HCT116 (cell line): ENCODE results near the gene NAA15. TPM values are rescaled to one million over a fixed set of nuclear protein-coding genes. Genes with fewer than 3 reads are reported as not detected.
A peak's percentile ranks its signal among the peaks of the same experiment; 100 is the strongest.

Source experiments
- ATAC-seq: fragments of 200-7000 bp; cut with Tn5 transposase; 2 replicates; pipeline ENCODE4 v1.9.1; 2020; ENCODE audit warnings: mild to moderate bottlenecking, moderate library complexity
- BruUV-seq: library from RNA; stranded (reverse); fragments of 400-500 nt; replicated peaks from 2 replicates; lab custom pipeline; 2021; lab: Mats Ljungman, UMichigan
- CTCF ChIA-PET: fragments of 300-600 bp; sonication (Branson Sonifier 250); formaldehyde crosslinking; loops from one replicate; lab custom pipeline; 2021; ENCODE audit warnings: antibody characterized with exemption; lab: Charles Lee
- POLR2A ChIA-PET: fragments of 300-600, 350-600 bp; sonication (Branson Sonifier 250); formaldehyde crosslinking; loops from one replicate; lab custom pipeline; 2021; ENCODE audit warnings: antibody characterized with exemption; lab: Charles Lee
- RAD21 ChIA-PET, 2 experiments: fragments of 300-600 bp; sonication (Branson Sonifier 250); formaldehyde crosslinking; loops; one replicate each; lab custom pipeline; 2023; ENCODE audit warnings: low total read pairs in 2 of 2; ENCODE audit not compliant: uncharacterized antibody in 2 of 2, unreplicated experiment in 2 of 2, low non-redundant PET in 1 of 2; lab: Charles Lee
- DNase-seq: peaks from one replicate; pipeline ENCODE4 v3.0.0-alpha.2; 2010; ENCODE audit warnings: low read depth, low spot score
- H2AFZ ChIP-seq: fragments of 200-600 bp; shearing (Covaris generic), sonication (generic); 2 replicates; pipeline ENCODE4 v1.6.1; 2017; ENCODE audit warnings: low read depth, mixed run types, mixed read lengths, antibody characterized with exemption, low read length; ENCODE audit not compliant: poor library complexity, severe bottlenecking
- H3K27ac ChIP-seq: 2 replicates; pipeline ENCODE4 v1.5.1; 2012; ENCODE audit warnings: low read depth, low read length
- H3K27me3 ChIP-seq: fragments of 200-600 bp; sonication (generic); 2 replicates; pipeline ENCODE4 v1.6.1; 2016; ENCODE audit warnings: mixed run types, low read length, mixed read lengths; ENCODE audit not compliant: insufficient read depth
- H3K36me3 ChIP-seq, 2 experiments: fragments of 200-500 bp in 1 of 2; fragments of 200-600 bp in 1 of 2; sonication (Bioruptor generic) in 1 of 2; sonication (generic) in 1 of 2; 2 replicates each; pipeline versions ENCODE4 v1.5.1 to v1.6.1; 2014 to 2016; ENCODE audit warnings: low read length in 2 of 2, inconsistent platforms in 1 of 2, mixed read lengths in 1 of 2, mixed run types in 1 of 2; ENCODE audit not compliant: insufficient read depth in 2 of 2, control insufficient read depth in 1 of 2
- H3K4me1 ChIP-seq, 2 experiments: fragments of 200-600 bp in 1 of 2; sonication (generic) in 1 of 2; 2 replicates each; pipeline versions ENCODE4 v1.5.1 to v1.6.1; 2012 to 2017; ENCODE audit warnings: low read length in 2 of 2, inconsistent platforms in 1 of 2, mild to moderate bottlenecking in 1 of 2, mixed read lengths in 1 of 2, mixed run types in 1 of 2, moderate library complexity in 1 of 2; ENCODE audit not compliant: insufficient read depth in 2 of 2, control insufficient read depth in 1 of 2
- H3K4me2 ChIP-seq: fragments of 200-600 bp; sonication (generic); 2 replicates; pipeline ENCODE4 v1.6.1; 2017; ENCODE audit warnings: mixed run types, low read length, mixed read lengths
- H3K4me3 ChIP-seq, 2 experiments: fragments of 200-600 bp in 1 of 2; sonication (generic) in 1 of 2; replicated peaks in 1 of 2; 2 replicates each; pipeline ENCODE4 v1.5.1; 2011 to 2016; ENCODE audit warnings: low read length in 2 of 2, control low read depth in 1 of 2, low read depth in 1 of 2, mild to moderate bottlenecking in 1 of 2, mixed read lengths in 1 of 2, mixed run types in 1 of 2
- H3K79me2 ChIP-seq: fragments of 200-600 bp; sonication (generic); 2 replicates; pipeline ENCODE4 v1.6.1; 2017; ENCODE audit warnings: mild to moderate bottlenecking, mixed run types, low read length, moderate library complexity, mixed read lengths; ENCODE audit not compliant: insufficient read depth
- H3K9ac ChIP-seq: fragments of 200-600 bp; sonication (generic); 2 replicates; pipeline ENCODE4 v1.6.1; 2016; ENCODE audit warnings: low read length, mixed read lengths
- H3K9me2 ChIP-seq: fragments of 200-600 bp; sonication (generic), shearing (Covaris generic); 2 replicates; pipeline ENCODE4 v1.6.1; 2017; ENCODE audit warnings: mixed run types, mild to moderate bottlenecking, moderate library complexity; ENCODE audit not compliant: insufficient read depth
- H3K9me3 ChIP-seq, 2 experiments: fragments of 200-500 bp in 1 of 2; fragments of 200-600 bp in 1 of 2; sonication (Bioruptor generic) in 1 of 2; sonication (generic) in 1 of 2; 2 replicates each; pipeline ENCODE4 v1.6.1; 2014 to 2017; ENCODE audit warnings: low read length in 2 of 2, mixed read lengths in 2 of 2, inconsistent platforms in 1 of 2, low read depth in 1 of 2, mild to moderate bottlenecking in 1 of 2, mixed run types in 1 of 2, moderate library complexity in 1 of 2; ENCODE audit not compliant: control insufficient read depth in 1 of 2, insufficient read depth in 1 of 2
- H4K20me1 ChIP-seq: fragments of 200-600 bp; sonication (generic), shearing (Covaris generic); 2 replicates; pipeline ENCODE4 v1.6.1; 2017; ENCODE audit warnings: mixed run types, mild to moderate bottlenecking, moderate library complexity; ENCODE audit not compliant: insufficient read depth
- ELF1 ChIP-seq: IDR thresholded peaks from 2 replicates; pipeline ENCODE4 v1.6.1; 2012; ENCODE audit warnings: low read depth, borderline replicate concordance
- POLR2A ChIP-seq: IDR thresholded peaks from 2 replicates; pipeline ENCODE4 v1.7.0; 2011; ENCODE audit warnings: borderline replicate concordance; ENCODE audit not compliant: insufficient read depth, insufficient read length; ENCODE audit errors: extremely low read depth
- POLR2AphosphoS5 ChIP-seq: IDR thresholded peaks from 2 replicates; pipeline ENCODE4 v1.6.1; 2011; ENCODE audit warnings: mild to moderate bottlenecking, low read depth, low read length, moderate library complexity
- RAD21 ChIP-seq: IDR thresholded peaks from 2 replicates; pipeline ENCODE4 v1.6.1; 2012; ENCODE audit warnings: low read depth, mild to moderate bottlenecking
- TCF7L2 ChIP-seq: IDR thresholded peaks from 2 replicates; pipeline ENCODE4 v1.7.0; 2011; ENCODE audit warnings: borderline replicate concordance, inconsistent platforms; ENCODE audit not compliant: insufficient read depth, insufficient read length; ENCODE audit errors: extremely low read depth
- YY1 ChIP-seq: IDR thresholded peaks from 2 replicates; pipeline ENCODE4 v1.6.1; 2011; ENCODE audit warnings: low read length, low read depth, moderate library complexity, mild to moderate bottlenecking; ENCODE audit not compliant: insufficient replicate concordance; ENCODE audit errors: extremely low read depth
- ZFX ChIP-seq: fragments of 450-650 bp; IDR thresholded peaks from 2 replicates; pipeline ENCODE4 v1.6.1; 2017
- intact Hi-C: fragments of 100-400 bp; cut with micrococcal nuclease; formaldehyde crosslinking; loops from 2 replicates; pipeline ENCODE4 v1.10.0; 2022
- total RNA-seq: library from RNA; stranded (reverse); gene quantifications from one replicate; pipeline ENCODE4 v1.2.1, GENCODE V29; 2021; ENCODE audit not compliant: unreplicated experiment
- TF ChIP-seq, protein P1 (sequence below), 3 experiments: fragments of 200-600 bp in 1 of 3; sonication (generic) in 1 of 3; IDR thresholded peaks in 2 of 3; conservative IDR thresholded peaks in 1 of 3; 2 replicates each; pipeline ENCODE4 v1.5.1; 2012 to 2017; ENCODE audit warnings: low read depth in 2 of 3, low read length in 2 of 3, antibody characterized with exemption in 1 of 3, borderline replicate concordance in 1 of 3, control low read depth in 1 of 3, mild to moderate bottlenecking in 1 of 3, mixed read lengths in 1 of 3, mixed run types in 1 of 3, moderate library complexity in 1 of 3; ENCODE audit not compliant: insufficient read depth in 1 of 3
- TF ChIP-seq, protein P2 (sequence below): IDR thresholded peaks from 2 replicates; pipeline ENCODE4 v1.6.1; 2011; ENCODE audit warnings: mild to moderate bottlenecking, low read length, moderate library complexity; ENCODE audit not compliant: insufficient replicate concordance; ENCODE audit errors: extremely low read depth

Gene NAA15
- total RNA-seq, 1 experiment from 2014 or later = 79.7 TPM

GRCh38 chr4:139286186-139286698 lies 15.1 kb upstream of the NAA15 start (continued):
- no peak for TF ChIP-seq POLR2AphosphoS5

DNA sequence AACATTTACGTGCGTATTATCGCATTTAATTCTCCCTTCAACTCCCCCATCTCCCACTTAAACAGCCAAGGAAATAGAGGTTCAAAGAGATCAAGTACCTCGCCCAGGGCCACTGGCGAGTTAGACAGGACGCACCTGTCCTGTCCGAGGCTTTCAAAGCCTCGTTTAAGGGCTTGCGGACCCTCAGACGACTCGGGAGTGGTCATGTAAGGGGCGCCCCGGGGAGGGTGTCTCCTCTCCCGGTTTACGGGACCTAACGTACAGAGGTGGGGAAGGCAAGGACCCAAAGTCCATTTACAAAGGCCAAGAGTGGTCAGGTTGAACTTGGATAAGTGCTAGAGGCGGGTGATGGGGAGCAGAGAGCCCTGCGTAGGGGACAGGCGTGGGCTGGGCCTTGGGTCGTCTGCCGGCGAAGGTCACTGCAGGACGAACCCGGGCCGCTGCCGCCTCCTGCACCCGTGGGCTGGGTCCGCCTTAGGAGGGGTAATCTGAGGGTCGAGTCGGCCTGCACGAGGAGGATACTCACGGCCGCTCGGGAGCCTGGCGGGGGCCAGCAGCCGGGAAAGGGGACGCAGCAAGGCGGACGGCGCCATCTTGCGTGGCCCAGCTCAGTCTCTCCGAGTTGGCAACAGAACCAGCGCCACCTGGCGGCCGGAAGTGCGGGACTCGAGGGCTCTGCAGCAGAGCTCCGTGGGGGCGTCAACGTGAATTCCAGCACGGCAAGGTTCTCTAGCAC lies 5.9 kb upstream of the NAA15 start:
- Histone ChIP-seq H3K79me2 (peaks cover 36% of the 10 kb centered on the region), H3K4me2 (peak overlapping the region; percentile 94), H3K9ac (peak overlapping the region; percentile 97), H3K36me3 (peaks cover 13 to 21% of the 10 kb centered on the region in 2 experiments), H3K27me3 (no peaks in the 10 kb centered on the region), H3K4me1 (peaks cover 13 to 28% of the 10 kb centered on the region in 2 experiments), H3K9me2 (no peaks in the 10 kb centered on the region), H3K9me3 (no peaks in the 10 kb centered on the region), H2AFZ (no peak overlapping the region), H3K27ac (peak overlapping the region; percentile 71), H3K4me3 (peak overlapping the region; percentile 89 to 99), H4K20me1 (no peaks in the 10 kb centered on the region)
- ChIA-PET POLR2A (interaction anchor here (0.6 to 1.0 kb wide), 2 partner anchors 67 to 106 kb away, joined by 3 to 4 read pairs; no protein-coding TSS in a partner anchor), CTCF (interaction anchor here (0.7 to 1.7 kb wide), 11 partner anchors 13 to 265 kb away, joined by 3 to 13 read pairs (median 3); no protein-coding TSS in a partner anchor), RAD21 (interaction anchor here (0.7 to 1.3 kb wide), 4 partner anchors 68 to 265 kb away, joined by 3 to 5 read pairs (median 4); no protein-coding TSS in a partner anchor)
- TSS peak; percentile 92 for BruUV-seq
- peak; percentile 95 for ATAC-seq
- DNase-seq = peak; percentile 82
- TF ChIP-seq, protein P1, sequence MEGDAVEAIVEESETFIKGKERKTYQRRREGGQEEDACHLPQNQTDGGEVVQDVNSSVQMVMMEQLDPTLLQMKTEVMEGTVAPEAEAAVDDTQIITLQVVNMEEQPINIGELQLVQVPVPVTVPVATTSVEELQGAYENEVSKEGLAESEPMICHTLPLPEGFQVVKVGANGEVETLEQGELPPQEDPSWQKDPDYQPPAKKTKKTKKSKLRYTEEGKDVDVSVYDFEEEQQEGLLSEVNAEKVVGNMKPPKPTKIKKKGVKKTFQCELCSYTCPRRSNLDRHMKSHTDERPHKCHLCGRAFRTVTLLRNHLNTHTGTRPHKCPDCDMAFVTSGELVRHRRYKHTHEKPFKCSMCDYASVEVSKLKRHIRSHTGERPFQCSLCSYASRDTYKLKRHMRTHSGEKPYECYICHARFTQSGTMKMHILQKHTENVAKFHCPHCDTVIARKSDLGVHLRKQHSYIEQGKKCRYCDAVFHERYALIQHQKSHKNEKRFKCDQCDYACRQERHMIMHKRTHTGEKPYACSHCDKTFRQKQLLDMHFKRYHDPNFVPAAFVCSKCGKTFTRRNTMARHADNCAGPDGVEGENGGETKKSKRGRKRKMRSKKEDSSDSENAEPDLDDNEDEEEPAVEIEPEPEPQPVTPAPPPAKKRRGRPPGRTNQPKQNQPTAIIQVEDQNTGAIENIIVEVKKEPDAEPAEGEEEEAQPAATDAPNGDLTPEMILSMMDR (IDR thresholded peaks at IDR 0.05 in 2 of 3, conservative IDR thresholded peaks at IDR 0.05 in 1 of 3; ENCODE audit: borderline replicate concordance in 1 of 3, insufficient read depth in 1 of 3, low read depth in 2 of 3, low read length in 2 of 3) = peak in 2 of 3 experiments; percentile 82 to 91; a peak in 4 of 6 replicates
- TF ChIP-seq YY1 (peak; percentile 97), RAD21 (no peak), ZFX (peak; percentile 95), POLR2A (peak; percentile 75), TCF7L2 (peak; percentile 14), ELF1 (no peak), POLR2AphosphoS5 (peak; percentile 93)
- TF ChIP-seq, protein P2, sequence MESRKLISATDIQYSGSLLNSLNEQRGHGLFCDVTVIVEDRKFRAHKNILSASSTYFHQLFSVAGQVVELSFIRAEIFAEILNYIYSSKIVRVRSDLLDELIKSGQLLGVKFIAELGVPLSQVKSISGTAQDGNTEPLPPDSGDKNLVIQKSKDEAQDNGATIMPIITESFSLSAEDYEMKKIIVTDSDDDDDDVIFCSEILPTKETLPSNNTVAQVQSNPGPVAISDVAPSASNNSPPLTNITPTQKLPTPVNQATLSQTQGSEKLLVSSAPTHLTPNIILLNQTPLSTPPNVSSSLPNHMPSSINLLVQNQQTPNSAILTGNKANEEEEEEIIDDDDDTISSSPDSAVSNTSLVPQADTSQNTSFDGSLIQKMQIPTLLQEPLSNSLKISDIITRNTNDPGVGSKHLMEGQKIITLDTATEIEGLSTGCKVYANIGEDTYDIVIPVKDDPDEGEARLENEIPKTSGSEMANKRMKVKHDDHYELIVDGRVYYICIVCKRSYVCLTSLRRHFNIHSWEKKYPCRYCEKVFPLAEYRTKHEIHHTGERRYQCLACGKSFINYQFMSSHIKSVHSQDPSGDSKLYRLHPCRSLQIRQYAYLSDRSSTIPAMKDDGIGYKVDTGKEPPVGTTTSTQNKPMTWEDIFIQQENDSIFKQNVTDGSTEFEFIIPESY = peak; percentile 5
- intact Hi-C loops = loop anchor here (1.0 to 2.0 kb wide), 3 partner anchors 66 to 265 kb away; no protein-coding TSS in a partner anchor
